ENCODE measurements around the gene DPAGT1. TPM values are rescaled to one million over a fixed set of nuclear protein-coding genes. Genes with fewer than 3 reads are reported as not detected.

The DPAGT1 gene
- total and polyA plus RNA-seq, 2 of the 8 experiments (the other 6 are each of a cell fraction or from before 2014, with no cell fraction given): 59.8 to 236 TPM

DNA sequence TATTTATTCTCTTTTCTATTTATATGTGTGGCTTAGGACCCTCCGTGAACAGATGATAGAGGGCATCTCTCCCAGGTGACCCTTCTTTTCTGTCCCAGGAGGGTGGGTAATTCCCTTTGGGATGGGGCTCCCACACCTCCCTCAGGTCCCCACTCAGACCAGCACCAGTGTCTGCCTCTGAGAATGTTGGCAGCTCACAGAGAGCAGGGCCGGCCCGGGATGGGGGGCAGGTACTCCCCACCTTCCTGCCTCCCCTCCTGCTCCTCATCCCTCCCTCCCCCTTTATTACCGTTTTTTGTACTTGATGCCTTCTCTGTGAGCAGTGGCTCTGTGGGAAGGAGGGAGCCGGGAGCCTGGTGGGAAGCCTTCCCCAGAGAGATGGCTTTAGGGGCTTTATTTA, 14.9 kb upstream of the DPAGT1 start:
- Histone ChIP-seq H2BK20ac (ENCODE audit: low read length) (no peak overlapping the region), H3K23ac (ENCODE audit: insufficient read length) (no peak overlapping the region)
- TF ChIP-seq CHD1 (IDR thresholded peaks at IDR 0.05; ENCODE audit: low read depth, low read length) (no peak), RNF2 (IDR thresholded peaks at IDR 0.05; ENCODE audit: borderline replicate concordance, low read depth, low read length, missing control alignments, poor library complexity, severe bottlenecking) (no peak), SRF (IDR thresholded peaks at IDR 0.05; ENCODE audit: low read depth, low read length) (no peak), NANOG (IDR thresholded peaks at IDR 0.05; ENCODE audit: insufficient read depth, low read depth, low read length, poor library complexity, severe bottlenecking) (no peak), SP2 (IDR thresholded peaks at IDR 0.05; ENCODE audit: low read length) (no peak), PHF8 (conservative IDR thresholded peaks at IDR 0.05; ENCODE audit: low read depth, low read length) (no peak), MAFK (IDR thresholded peaks at IDR 0.05; ENCODE audit: low read depth, low read length) (no peak), SIN3A (conservative IDR thresholded peaks at IDR 0.05 in 1 of 2, IDR thresholded peaks at IDR 0.05 in 1 of 2; ENCODE audit: low read depth in 1 of 2, low read length in 2 of 2) (no peak), EP300 (IDR thresholded peaks at IDR 0.05; ENCODE audit: borderline replicate concordance in 1 of 2, low read depth in 2 of 2, low read length in 2 of 2) (no peak), POU5F1 (IDR thresholded peaks at IDR 0.05; ENCODE audit: low read depth, low read length) (no peak), HDAC6 (IDR thresholded peaks at IDR 0.05; ENCODE audit: low read depth, low read length) (no peak)
- TF ChIP-seq, protein P1, sequence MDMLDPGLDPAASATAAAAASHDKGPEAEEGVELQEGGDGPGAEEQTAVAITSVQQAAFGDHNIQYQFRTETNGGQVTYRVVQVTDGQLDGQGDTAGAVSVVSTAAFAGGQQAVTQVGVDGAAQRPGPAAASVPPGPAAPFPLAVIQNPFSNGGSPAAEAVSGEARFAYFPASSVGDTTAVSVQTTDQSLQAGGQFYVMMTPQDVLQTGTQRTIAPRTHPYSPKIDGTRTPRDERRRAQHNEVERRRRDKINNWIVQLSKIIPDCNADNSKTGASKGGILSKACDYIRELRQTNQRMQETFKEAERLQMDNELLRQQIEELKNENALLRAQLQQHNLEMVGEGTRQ (IDR thresholded peaks at IDR 0.05; ENCODE audit: low read length): no peak

More for the DNA sequence above, 14.9 kb upstream of the DPAGT1 start:
- Histone ChIP-seq H2BK12ac (ENCODE audit: low read depth, low read length) (no peak overlapping the region), H3K4ac (replicated peaks; ENCODE audit: insufficient read length, low read depth, low read length) (no peak overlapping the region), H3K27ac (ENCODE audit: low read depth, low read length) (no peak overlapping the region), H3K9me3 (ENCODE audit: insufficient read depth in 2 of 2, low read depth in 1 of 2, low read length in 1 of 2) (no peaks in the 10 kb centered on the region), H4K20me1 (replicated peaks in 1 of 2; ENCODE audit: control insufficient read depth in 1 of 2, insufficient read depth in 2 of 2, low read length in 2 of 2) (no peaks in the 10 kb centered on the region), H2BK120ac (replicated peaks; ENCODE audit: low read depth, low read length) (no peak overlapping the region), H3K18ac (ENCODE audit: extremely low read depth, low read length) (no peak overlapping the region), H2BK15ac (ENCODE audit: low read length) (no peak overlapping the region), H4K91ac (replicated peaks; ENCODE audit: insufficient read length, low read length) (no peak overlapping the region), H3K56ac (replicated peaks; ENCODE audit: insufficient read length, low read depth, low read length) (no peak overlapping the region), H2AFZ (ENCODE audit: low read length) (no peak overlapping the region), H3K36me3 (ENCODE audit: control insufficient read depth in 2 of 4, insufficient read depth in 4 of 4, low read length in 3 of 4) (no peaks in the 10 kb centered on the region), H3K27me3 (replicated peaks in 1 of 4; ENCODE audit: control insufficient read depth in 3 of 4, extremely low read depth in 1 of 4, insufficient read depth in 3 of 4, low read length in 3 of 4) (no peaks in the 10 kb centered on the region), H2BK5ac (ENCODE audit: low read depth, low read length) (no peak overlapping the region), H2AK5ac (ENCODE audit: low read depth, low read length) (no peak overlapping the region), H3K4me2 (ENCODE audit: insufficient read depth in 1 of 2, low read depth in 2 of 2, low read length in 2 of 2) (no peak overlapping the region), H3K79me1 (ENCODE audit: low read depth, low read length) (no peaks in the 10 kb centered on the region), H3K79me2 (ENCODE audit: control insufficient read depth in 1 of 2, insufficient read depth in 2 of 2, low read length in 2 of 2) (peaks cover 0 to under 1% of the 10 kb centered on the region in 2 experiments; a peak in 1 of 4 replicates), H3K4me3 (ENCODE audit: extremely low read depth in 1 of 4, insufficient read depth in 2 of 4, low read depth in 3 of 4, low read length in 4 of 4) (no peak overlapping the region), H3K4me1 (replicated peaks in 1 of 4; ENCODE audit: control insufficient read depth in 3 of 4, insufficient read depth in 4 of 4, low read length in 3 of 4) (peaks cover 0 to 4% (median 1%) of the 10 kb centered on the region in 4 experiments; a peak in 2 of 7 replicates), H3K9ac (replicated peaks in 1 of 4; ENCODE audit: extremely low read depth in 1 of 4, low read depth in 3 of 4, low read length in 3 of 4) (no peak overlapping the region), H4K8ac (ENCODE audit: extremely low read depth, insufficient read depth, low read length) (no peak overlapping the region), H3K23me2 (ENCODE audit: low read depth, low read length) (no peaks in the 10 kb centered on the region; the same call in 1 of the 2 replicates), H4K5ac (ENCODE audit: insufficient read length, low read depth, low read length) (no peak overlapping the region), H3K14ac (ENCODE audit: insufficient read length) (no peak overlapping the region)
- DNase-seq (ENCODE audit: low read depth in 1 of 2, low spot score in 2 of 2) (no peak), FAIRE-seq (no peak)
- 83% methylated on average over 5 of the region's 5 CpGs; no CpG with 5 or more reads in 1 of the 2 experiments for WGBS, 2 experiments (ENCODE audit: extremely low coverage in 1 of 2, insufficient coverage in 1 of 2, insufficient read length in 1 of 2, insufficient replicate concordance in 2 of 2, low coverage in 1 of 2, low lambda C conversion rate in 2 of 2, missing lambda C conversion rate in 1 of 2)
- POLR2A ChIA-PET (ENCODE audit: partially characterized antibody): interaction anchor here (0.6 to 2.1 kb wide), 4 partner anchors 10 to 64 kb away, joined by 3 to 14 read pairs (median 6); partner anchors contain the start of gene C2CD2L
- CTCF ChIA-PET (ENCODE audit: partially characterized antibody): interaction anchor here (0.6 to 2.0 kb wide), 5 partner anchors 12 to 174 kb away, joined by 3 to 5 read pairs (median 3); no protein-coding TSS in a partner anchor
